Sigmoid colon (tissue), 7 donors: ENCODE measurements around the gene STUB1. TPM values are rescaled to one million over a fixed set of nuclear protein-coding genes. Genes with fewer than 3 reads are reported as not detected.

Source experiments
- DNase-seq: peaks from one replicate; pipeline ENCODE4 v3.0.0-alpha.2; 2019
- H3K27ac ChIP-seq, 4 donors: fragments of 200-600 bp; sonication (generic); one replicate each; pipeline ENCODE4 v1.5.1; 2016 to 2019; ENCODE audit warnings: mild to moderate bottlenecking in 1 of 4
- H3K27me3 ChIP-seq, 3 donors: fragments of 200-600 bp; sonication (generic); one replicate each; pipeline ENCODE4 v1.5.1; 2019; ENCODE audit warnings: mild to moderate bottlenecking in 1 of 3
- H3K36me3 ChIP-seq, 4 donors: fragments of 200-600 bp; sonication (generic); one replicate each; pipeline ENCODE4 v1.5.1; 2016 to 2019
- H3K4me1 ChIP-seq, 4 donors: fragments of 200-600 bp; sonication (generic); one replicate each; pipeline ENCODE4 v1.5.1; 2017 to 2019
- H3K4me3 ChIP-seq, 4 donors: fragments of 200-600 bp; sonication (generic); one replicate each; pipeline ENCODE4 v1.5.1; 2017 to 2019; ENCODE audit warnings: mild to moderate bottlenecking in 2 of 4, moderate library complexity in 1 of 4
- H3K9me3 ChIP-seq, 4 donors: fragments of 200-600 bp in 3 of 4; sonication (generic) in 3 of 4; one replicate each; pipeline versions ENCODE4 v1.5.1 to v1.6.1; 2013 to 2019
- EP300 ChIP-seq, 4 donors: sonication (generic); formaldehyde crosslinking; IDR thresholded peaks; one replicate each; pipeline ENCODE4 v1.6.1; 2017; ENCODE audit warnings: antibody characterized with exemption in 4 of 4
- POLR2A ChIP-seq, 2 donors: fragments of 450-650 bp; IDR thresholded peaks; one replicate each; pipeline ENCODE4 v1.6.1; 2016; ENCODE audit warnings: antibody characterized with exemption in 2 of 2, mild to moderate bottlenecking in 2 of 2, moderate library complexity in 2 of 2
- POLR2AphosphoS5 ChIP-seq, 4 donors: sonication (generic); formaldehyde crosslinking; IDR thresholded peaks; one replicate each; pipeline ENCODE4 v1.6.1; 2017; ENCODE audit warnings: antibody characterized with exemption in 4 of 4
- WGBS, 2 donors: extraction: QIAGEN DNeasy Blood & Tissue Kit; methylation state at CpG; one replicate each; pipeline ENCODE4 v1.1.7; 2013; 5-methylcytosine and 5-hydroxymethylcytosine counted together
- intact Hi-C: fragments of 100-400 bp; cut with DNase I; formaldehyde crosslinking; loops from one replicate; pipeline ENCODE4 v1.15.1; 2023
- polyA plus RNA-seq, 3 donors: library from polyadenylated mRNA; stranded (reverse); fragments of 200-250 nt; gene quantifications; one replicate each; pipeline ENCODE4 v1.2.3, GENCODE V29; 2013
- total RNA-seq, 4 donors: library from RNA; depleted of rRNA; stranded (reverse); fragments of >200 nt; gene quantifications; one replicate each; pipeline ENCODE4 v1.1.0, GENCODE V29; 2016
- TF ChIP-seq, protein P1 (sequence below), 4 experiments: fragments of 450-650 bp in 3 of 4; fragments of 200-600 bp in 1 of 4; IDR thresholded peaks; one replicate each; pipeline ENCODE4 v1.5.1; 2016 to 2019; ENCODE audit warnings: antibody characterized with exemption in 4 of 4, mild to moderate bottlenecking in 3 of 4, moderate library complexity in 2 of 4
- donor health status: healthy with polysubstance abuse.
- donor health status: Bipolar disorder and iron deficiency.
- donor health status: healthy.

STUB1 gene
- total and polyA plus RNA-seq, 7 donors = 104 to 183 (median 136) TPM

DNA sequence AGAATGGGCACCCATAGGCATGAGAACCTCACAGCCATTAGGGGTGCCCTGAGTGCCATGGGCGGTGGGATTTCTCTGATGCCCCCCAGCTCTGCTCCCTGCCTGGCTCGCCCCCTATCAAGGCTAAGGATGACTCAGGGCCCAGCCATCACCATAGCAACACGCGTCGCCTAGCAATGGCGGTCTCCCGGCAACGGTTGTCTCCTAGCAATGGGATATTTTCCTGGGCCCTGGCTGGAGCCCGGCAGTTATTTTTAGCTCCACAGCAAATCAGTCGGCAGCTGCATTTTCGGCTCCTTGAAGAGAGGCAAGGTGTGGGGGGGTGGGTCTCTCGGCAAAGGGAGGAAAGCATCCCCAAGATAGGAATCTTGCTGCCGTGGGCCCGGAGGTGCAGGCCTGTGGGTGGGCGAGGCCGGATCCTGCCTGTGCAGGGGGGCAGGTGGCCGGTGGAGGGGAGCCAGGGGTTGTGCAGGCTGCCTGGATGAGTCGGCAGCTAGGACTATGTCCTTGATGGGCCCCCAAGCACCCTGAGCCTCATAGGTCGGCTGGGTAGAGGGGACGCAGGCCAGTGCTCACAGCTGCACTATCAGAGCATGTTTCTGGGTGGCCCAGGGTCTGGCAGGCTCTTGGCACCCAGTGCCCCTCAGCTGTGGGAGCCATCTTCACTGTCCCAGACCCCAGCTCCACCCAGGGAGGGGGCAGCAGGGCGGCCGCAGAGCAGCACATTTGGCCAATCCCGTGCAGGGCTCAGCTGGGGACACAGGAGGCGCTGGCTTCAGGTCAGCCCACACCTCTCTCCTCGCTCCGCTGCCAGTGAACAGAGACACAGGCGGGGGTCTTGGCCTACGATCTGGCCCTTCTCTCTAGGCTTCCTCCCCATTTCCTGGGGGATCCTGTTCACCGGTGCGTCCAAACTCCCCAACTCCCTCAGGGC lies 29.6 kb downstream of the STUB1 start:
- H3K9me3 ChIP-seq = no peaks in the 10 kb centered on the region
- TF ChIP-seq EP300 (IDR thresholded peaks at IDR 0.05) (no peak), POLR2A (IDR thresholded peaks at IDR 0.05) (no peak), POLR2AphosphoS5 (IDR thresholded peaks at IDR 0.05) (no peak)
- TF ChIP-seq, protein P1, sequence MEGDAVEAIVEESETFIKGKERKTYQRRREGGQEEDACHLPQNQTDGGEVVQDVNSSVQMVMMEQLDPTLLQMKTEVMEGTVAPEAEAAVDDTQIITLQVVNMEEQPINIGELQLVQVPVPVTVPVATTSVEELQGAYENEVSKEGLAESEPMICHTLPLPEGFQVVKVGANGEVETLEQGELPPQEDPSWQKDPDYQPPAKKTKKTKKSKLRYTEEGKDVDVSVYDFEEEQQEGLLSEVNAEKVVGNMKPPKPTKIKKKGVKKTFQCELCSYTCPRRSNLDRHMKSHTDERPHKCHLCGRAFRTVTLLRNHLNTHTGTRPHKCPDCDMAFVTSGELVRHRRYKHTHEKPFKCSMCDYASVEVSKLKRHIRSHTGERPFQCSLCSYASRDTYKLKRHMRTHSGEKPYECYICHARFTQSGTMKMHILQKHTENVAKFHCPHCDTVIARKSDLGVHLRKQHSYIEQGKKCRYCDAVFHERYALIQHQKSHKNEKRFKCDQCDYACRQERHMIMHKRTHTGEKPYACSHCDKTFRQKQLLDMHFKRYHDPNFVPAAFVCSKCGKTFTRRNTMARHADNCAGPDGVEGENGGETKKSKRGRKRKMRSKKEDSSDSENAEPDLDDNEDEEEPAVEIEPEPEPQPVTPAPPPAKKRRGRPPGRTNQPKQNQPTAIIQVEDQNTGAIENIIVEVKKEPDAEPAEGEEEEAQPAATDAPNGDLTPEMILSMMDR (IDR thresholded peaks at IDR 0.05) = no peak
- WGBS, 2 donors = 26 to 32% methylated on average over 30 of the region's 30 CpGs
- no peaks in the 10 kb centered on the region for H3K36me3 ChIP-seq
- DNase-seq = no peak
- no peak overlapping the region for H3K4me3 ChIP-seq
- H3K4me1 ChIP-seq = peaks cover 0 to 30% (median 18%) of the 10 kb centered on the region in 4 donors
- H3K27me3 ChIP-seq = peaks cover 37 to 67% (median 67%) of the 10 kb centered on the region in 3 donors
- intact Hi-C loops = loop anchor here (2.0 to 5.0 kb wide), 3 partner anchors 77 to 393 kb away; no protein-coding TSS in a partner anchor
- no peak overlapping the region for H3K27ac ChIP-seq

DNA sequence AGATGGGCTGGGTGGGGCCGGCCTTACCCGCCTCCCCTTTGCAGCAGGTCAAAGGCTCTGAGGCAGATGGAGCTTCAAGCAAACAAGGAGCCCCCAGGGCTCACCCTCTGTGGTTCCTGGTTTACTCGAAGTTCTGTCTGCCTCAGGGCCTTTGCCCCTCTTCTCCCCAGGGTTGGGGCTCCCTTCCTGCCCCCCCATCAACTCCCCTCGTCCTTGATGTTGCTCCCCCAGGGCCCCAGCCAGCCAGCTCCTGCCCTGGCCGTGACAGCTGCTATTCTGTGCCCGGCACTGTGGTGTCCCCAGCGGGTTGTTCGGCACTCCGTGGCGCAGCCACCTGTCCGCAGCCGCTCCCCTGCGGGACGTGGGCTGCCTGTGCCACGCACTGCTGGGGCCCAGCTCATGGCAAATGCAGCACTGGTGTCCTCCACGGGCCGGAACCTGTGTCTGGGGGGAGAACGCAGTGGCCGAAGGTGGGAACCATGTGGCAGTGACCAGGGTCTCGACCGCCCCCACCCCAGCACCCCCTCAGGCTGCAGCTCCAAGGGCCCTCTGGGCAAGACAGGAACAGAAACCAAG lies 30.4 kb downstream of the STUB1 start:
- Histone ChIP-seq H3K27ac (no peak overlapping the region), H3K36me3 (no peaks in the 10 kb centered on the region), H3K4me3 (no peak overlapping the region), H3K4me1 (peaks cover 0 to 31% (median 20%) of the 10 kb centered on the region in 4 donors), H3K27me3 (peaks cover 30 to 60% (median 59%) of the 10 kb centered on the region in 3 donors), H3K9me3 (no peaks in the 10 kb centered on the region)
- 55 to 68% methylated on average over 21 of the region's 21 CpGs for WGBS, 2 donors
- intact Hi-C loops = loop anchor here (1.0 to 5.0 kb wide), 4 partner anchors 30 to 392 kb away; partner anchors contain the start of gene CIAO3
- DNase-seq = no peak
- no peak for TF ChIP-seq EP300 (IDR thresholded peaks at IDR 0.05)
- TF ChIP-seq POLR2A (IDR thresholded peaks at IDR 0.05) = no peak
- TF ChIP-seq, protein P1 (IDR thresholded peaks at IDR 0.05) = no peak
- TF ChIP-seq POLR2AphosphoS5 (IDR thresholded peaks at IDR 0.05) = no peak

DNA sequence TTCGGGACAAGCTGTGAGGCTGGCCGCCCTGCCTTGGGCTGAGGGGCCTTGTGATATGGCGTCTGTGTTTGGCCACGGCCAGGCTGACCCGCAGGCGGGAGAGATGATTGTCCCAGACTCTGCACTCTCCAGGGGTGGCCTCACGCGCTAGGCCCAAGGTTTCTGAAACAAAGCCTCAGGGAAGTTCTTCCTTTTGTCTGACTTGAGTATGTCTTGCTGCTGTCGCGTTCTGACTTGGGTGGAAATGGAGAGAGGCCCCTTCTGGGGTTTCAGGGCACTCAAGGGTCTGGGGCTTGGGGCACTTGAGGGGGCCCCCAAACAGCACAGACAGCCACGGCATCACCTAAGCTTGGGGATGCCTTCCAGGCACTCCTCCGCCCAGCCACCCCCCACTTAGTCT lies 30.9 kb downstream of the STUB1 start:
- H3K27me3 ChIP-seq = peaks cover 27 to 60% (median 56%) of the 10 kb centered on the region in 3 donors
- no peaks in the 10 kb centered on the region for H3K36me3 ChIP-seq
- intact Hi-C loops = loop anchor here (1.0 to 5.0 kb wide), 4 partner anchors 29 to 392 kb away; partner anchors contain the start of gene CIAO3
- 67 to 78% methylated on average over 12 of the region's 12 CpGs for WGBS, 2 donors
- no peak for DNase-seq
- TF ChIP-seq POLR2AphosphoS5 (IDR thresholded peaks at IDR 0.05) (no peak), POLR2A (IDR thresholded peaks at IDR 0.05) (no peak), EP300 (IDR thresholded peaks at IDR 0.05) (no peak)
- TF ChIP-seq, protein P1 (IDR thresholded peaks at IDR 0.05) = no peak
- no peak overlapping the region for H3K4me3 ChIP-seq
- peaks cover 0 to 34% (median 22%) of the 10 kb centered on the region in 4 donors for H3K4me1 ChIP-seq
- no peaks in the 10 kb centered on the region for H3K9me3 ChIP-seq
- no peak overlapping the region for H3K27ac ChIP-seq

DNA sequence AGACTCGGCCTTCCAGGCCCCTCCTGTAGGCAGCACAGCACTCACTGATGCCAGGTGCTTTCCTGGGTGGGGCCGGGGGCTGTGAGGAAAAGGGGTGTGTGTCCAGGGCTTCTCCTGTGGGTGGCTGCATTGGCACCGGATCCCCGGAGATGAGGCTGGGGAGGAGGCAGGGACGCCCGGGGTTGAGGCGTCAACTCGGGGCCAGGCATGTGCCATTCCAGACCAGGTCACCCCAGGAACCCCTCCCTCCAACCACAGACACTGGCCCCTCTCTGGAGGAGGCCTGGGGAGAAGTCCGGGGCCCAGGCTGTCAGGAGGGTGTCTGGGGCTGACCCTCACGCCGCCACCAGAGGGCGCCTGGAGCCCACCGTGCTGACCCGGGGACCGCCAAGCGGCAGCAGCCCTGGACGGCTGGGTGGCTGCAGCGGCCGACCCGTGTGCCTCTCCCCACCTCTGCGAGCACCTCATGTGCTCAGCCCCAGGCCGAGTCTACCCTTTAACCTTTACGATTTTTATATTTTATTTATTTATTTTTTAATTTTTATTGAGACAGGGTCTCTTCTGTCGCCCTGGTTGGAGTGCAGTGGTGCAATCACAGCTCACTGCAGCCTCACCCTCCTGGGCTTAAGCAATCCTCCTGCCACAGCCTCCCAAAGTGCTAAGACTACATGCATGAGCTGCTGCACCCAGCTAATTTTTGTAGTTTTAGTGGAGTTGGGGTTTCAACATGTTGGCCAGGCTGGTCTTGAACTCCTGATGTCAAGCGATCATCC lies 31.5 kb downstream of the STUB1 start:
- no peaks in the 10 kb centered on the region for H3K9me3 ChIP-seq
- H3K4me3 ChIP-seq = no peak overlapping the region
- H3K36me3 ChIP-seq = no peaks in the 10 kb centered on the region
- H3K27me3 ChIP-seq = peaks cover 20 to 60% (median 50%) of the 10 kb centered on the region in 3 donors
- H3K27ac ChIP-seq = no peak overlapping the region
- H3K4me1 ChIP-seq = peaks cover 0 to 35% (median 25%) of the 10 kb centered on the region in 4 donors
- peak; percentile 87 for DNase-seq
- intact Hi-C loops = loop anchor here (1.0 to 5.0 kb wide), 4 partner anchors 29 to 391 kb away; partner anchors contain the start of gene CIAO3
- no peak for TF ChIP-seq POLR2A (IDR thresholded peaks at IDR 0.05)
- TF ChIP-seq, protein P1 (IDR thresholded peaks at IDR 0.05) = peak; percentile 81 to 93 (median 90)
- 5 to 11% methylated on average over 25 of the region's 25 CpGs for WGBS, 2 donors
